ENCODE results near the gene ZNF729. TPM values are rescaled to one million over a fixed set of nuclear protein-coding genes. Genes with fewer than 3 reads are reported as not detected.

Gene ZNF729
- total RNA-seq: not detected

DNA sequence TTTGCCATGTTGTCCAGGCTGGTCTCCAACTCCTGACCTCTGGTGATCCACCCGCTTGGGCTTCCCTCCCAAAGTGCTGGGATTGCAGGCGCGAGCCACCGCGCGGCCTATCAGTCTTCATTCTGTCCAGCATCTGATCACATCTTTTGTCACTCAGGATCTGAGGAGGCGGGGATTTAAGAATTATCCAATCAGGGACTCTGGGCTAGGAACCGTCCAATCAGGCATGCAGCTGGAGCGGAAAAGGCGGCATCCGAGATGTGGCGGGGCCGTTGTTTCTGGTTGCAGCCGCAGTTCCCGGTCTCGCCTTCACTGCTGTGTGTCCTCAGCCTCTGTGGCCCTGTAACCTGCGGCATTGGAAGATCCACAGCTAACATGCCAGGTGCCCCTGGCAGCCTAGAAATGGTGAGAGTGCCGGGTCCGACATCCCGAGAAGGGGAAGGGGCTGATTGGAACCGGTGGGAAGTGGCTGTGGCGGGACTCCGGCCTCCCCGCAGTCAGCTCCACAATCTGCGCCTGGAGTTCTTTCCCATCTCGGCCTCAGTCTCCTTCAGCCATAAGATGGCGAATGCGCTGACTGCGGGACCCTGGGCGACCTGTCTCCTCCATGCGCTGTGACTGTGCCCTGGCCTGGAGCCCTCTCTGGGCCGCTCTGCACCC is at the start of gene ZNF729:
TSS of gene ZNF729 (plus strand) at position 291 of the 660 bp plus-strand sequence. CDS start at position 376, 85 bp downstream.
- H3K4me3 ChIP-seq: peak within 1 kb of the TSS in 1 of 2 donors; percentile 41
- DNase-seq (ENCODE audit: low spot score): no peak
- no peaks in the 10 kb centered on the region for H3K36me3 ChIP-seq
- TF ChIP-seq CTCF (IDR thresholded peaks at IDR 0.05): no peak
- no peaks in the 10 kb centered on the region for H3K4me1 ChIP-seq
- H3K9me3 ChIP-seq: peaks cover 0 to 9% of the 10 kb centered on the region in 2 donors
- H3K27me3 ChIP-seq: peaks cover 0 to 2% of the 10 kb centered on the region in 2 donors
- no peak within 1 kb of the TSS for H3K27ac ChIP-seq

DNA sequence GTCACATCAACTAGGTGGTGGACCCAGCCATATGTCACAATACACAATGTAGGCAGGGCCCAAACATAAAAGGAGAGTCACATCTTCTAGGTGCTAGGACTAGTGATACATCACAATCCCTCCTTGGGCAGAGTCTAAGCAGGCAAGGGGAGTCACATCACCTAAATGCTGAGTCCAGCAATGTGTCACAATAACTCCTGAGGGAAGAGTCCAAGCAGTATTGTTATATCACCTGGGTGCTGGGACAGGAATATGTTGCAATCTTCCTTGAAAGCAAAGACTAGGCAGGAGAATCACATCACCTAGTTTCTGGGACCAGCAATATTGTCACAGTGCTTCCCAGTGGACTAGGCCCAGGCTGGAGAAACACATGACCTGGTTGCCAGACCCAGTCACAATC is 29.4 kb upstream of the ZNF729 start:
- TF ChIP-seq CTCF (IDR thresholded peaks at IDR 0.05): no peak
- no peak for DNase-seq (ENCODE audit: low spot score)
- Histone ChIP-seq H3K27ac (no peak overlapping the region), H3K9me3 (peaks cover 0 to 6% of the 10 kb centered on the region in 2 donors), H3K27me3 (no peaks in the 10 kb centered on the region), H3K4me1 (no peaks in the 10 kb centered on the region), H3K36me3 (no peaks in the 10 kb centered on the region), H3K4me3 (no peak overlapping the region)

DNA sequence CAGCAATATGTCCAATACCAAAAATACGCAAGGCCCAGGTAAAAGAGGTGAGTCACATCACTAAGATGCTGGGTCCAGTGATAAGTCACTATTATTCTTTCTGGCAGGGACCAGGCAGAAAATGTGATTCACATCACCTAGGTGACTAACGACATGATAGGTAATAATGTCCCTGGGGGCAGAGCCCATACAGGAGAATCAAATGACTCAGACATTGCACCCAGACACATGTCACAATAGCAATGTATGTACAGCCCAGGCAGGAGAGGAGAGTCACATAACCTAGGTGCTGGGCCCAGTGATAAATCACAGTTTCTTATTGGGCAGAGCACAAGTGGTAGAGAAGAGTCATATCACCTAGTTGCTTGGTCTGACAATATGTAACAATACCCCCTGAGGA is 28.9 kb upstream of the ZNF729 start:
- Histone ChIP-seq H3K27ac (no peak overlapping the region), H3K4me1 (no peaks in the 10 kb centered on the region), H3K9me3 (peaks cover 0 to 6% of the 10 kb centered on the region in 2 donors), H3K4me3 (no peak overlapping the region), H3K36me3 (no peaks in the 10 kb centered on the region), H3K27me3 (no peaks in the 10 kb centered on the region)
- no peak for DNase-seq (ENCODE audit: low spot score)
- no peak for TF ChIP-seq CTCF (IDR thresholded peaks at IDR 0.05)

DNA sequence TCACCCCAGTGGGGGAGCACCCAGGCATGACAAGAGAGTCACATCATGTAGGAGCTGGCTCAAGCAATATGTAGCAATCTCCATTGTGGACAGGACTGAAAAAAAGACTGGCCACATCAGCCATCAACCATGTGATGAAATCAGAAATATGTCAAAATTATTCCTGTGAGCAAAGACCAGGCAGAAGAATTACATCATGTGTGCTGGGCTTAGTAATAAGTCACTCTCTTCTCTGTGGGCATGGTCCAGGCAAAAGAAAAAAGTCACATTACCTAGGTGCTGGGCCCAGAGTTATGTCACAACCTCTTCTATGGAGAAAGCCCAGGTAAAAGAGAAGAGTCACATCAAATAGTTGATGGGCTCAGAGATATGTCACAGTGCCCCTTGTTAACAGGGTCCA is 28.3 kb upstream of the ZNF729 start:
- TF ChIP-seq CTCF (IDR thresholded peaks at IDR 0.05): no peak
- Histone ChIP-seq H3K4me1 (no peaks in the 10 kb centered on the region), H3K36me3 (no peaks in the 10 kb centered on the region), H3K27ac (no peak overlapping the region), H3K9me3 (peaks cover 0 to 6% of the 10 kb centered on the region in 2 donors), H3K27me3 (no peaks in the 10 kb centered on the region), H3K4me3 (no peak overlapping the region)
- DNase-seq (ENCODE audit: low spot score): no peak

- H3K27ac ChIP-seq: no peak overlapping the region
- H3K36me3 ChIP-seq: no peaks in the 10 kb centered on the region
- no peak for DNase-seq (ENCODE audit: low spot score)
- peaks cover 0 to 6% of the 10 kb centered on the region in 2 donors for H3K9me3 ChIP-seq
- no peak overlapping the region for H3K4me3 ChIP-seq
- TF ChIP-seq CTCF (IDR thresholded peaks at IDR 0.05): no peak
- H3K4me1 ChIP-seq: no peaks in the 10 kb centered on the region
- H3K27me3 ChIP-seq: no peaks in the 10 kb centered on the region
Measured at GRCh38 chr19:22260499-22260898, 25.7 kb upstream of the ZNF729 start.

DNA sequence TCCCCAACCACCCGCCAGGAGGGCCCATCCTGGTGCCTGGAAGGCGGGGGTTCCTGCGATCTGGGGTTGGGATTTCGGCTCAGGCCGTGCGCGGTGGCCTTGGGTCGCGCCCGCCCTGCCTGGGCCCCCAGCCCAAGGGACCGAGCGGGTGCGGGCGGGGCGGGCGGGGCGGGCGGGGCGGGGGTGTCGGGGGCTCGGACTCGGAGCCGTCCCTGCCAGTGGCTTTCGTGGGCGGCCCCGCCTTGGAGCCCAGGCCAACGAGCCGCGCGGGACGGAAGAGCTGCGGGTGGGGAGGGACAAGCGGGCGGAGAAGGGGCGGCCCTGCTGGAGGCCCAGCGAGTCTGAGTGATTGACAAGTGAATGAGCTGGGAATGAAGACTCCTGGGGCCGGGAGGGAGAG is 24.6 kb upstream of the ZNF729 start:
- H3K27me3 ChIP-seq: no peaks in the 10 kb centered on the region
- no peaks in the 10 kb centered on the region for H3K36me3 ChIP-seq
- no peaks in the 10 kb centered on the region for H3K4me1 ChIP-seq
- no peak overlapping the region for H3K4me3 ChIP-seq
- peaks cover 0 to 6% of the 10 kb centered on the region in 2 donors for H3K9me3 ChIP-seq
- no peak overlapping the region for H3K27ac ChIP-seq
- DNase-seq (ENCODE audit: low spot score): no peak
- no peak for TF ChIP-seq CTCF (IDR thresholded peaks at IDR 0.05)

Data from right atrium auricular region (tissue), 2 donors.